ENCODE data around the gene SYT11. TPM values are rescaled to one million over a fixed set of nuclear protein-coding genes. Genes with fewer than 3 reads are reported as not detected.
"Not testable (repeated sequence)": the region's sequence is repeated elsewhere in the genome, so short reads cannot be mapped to it uniquely, and the experiment has no call there.

SYT11 gene
- total RNA-seq, 4 donors from 2014 or later: 0.87 to 5.3 (median 2.7) TPM

- DNase-seq: no peak
- Histone ChIP-seq H3K4me1 (peaks cover 0 to 23% (median 16%) of the 10 kb centered on the region in 3 donors), H3K4me3 (no peak overlapping the region), H3K36me3 (peaks cover 0 to under 1% (median 0%) of the 10 kb centered on the region in 3 donors), H3K27me3 (no peaks in the 10 kb centered on the region), H3K27ac (no peak overlapping the region), H3K9me3 (no peaks in the 10 kb centered on the region)
- WGBS, 2 donors: 54 to 67% methylated on average over 3 of the region's 3 CpGs
- TF ChIP-seq, protein P1, sequence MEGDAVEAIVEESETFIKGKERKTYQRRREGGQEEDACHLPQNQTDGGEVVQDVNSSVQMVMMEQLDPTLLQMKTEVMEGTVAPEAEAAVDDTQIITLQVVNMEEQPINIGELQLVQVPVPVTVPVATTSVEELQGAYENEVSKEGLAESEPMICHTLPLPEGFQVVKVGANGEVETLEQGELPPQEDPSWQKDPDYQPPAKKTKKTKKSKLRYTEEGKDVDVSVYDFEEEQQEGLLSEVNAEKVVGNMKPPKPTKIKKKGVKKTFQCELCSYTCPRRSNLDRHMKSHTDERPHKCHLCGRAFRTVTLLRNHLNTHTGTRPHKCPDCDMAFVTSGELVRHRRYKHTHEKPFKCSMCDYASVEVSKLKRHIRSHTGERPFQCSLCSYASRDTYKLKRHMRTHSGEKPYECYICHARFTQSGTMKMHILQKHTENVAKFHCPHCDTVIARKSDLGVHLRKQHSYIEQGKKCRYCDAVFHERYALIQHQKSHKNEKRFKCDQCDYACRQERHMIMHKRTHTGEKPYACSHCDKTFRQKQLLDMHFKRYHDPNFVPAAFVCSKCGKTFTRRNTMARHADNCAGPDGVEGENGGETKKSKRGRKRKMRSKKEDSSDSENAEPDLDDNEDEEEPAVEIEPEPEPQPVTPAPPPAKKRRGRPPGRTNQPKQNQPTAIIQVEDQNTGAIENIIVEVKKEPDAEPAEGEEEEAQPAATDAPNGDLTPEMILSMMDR (IDR thresholded peaks at IDR 0.05): no peak
- TF ChIP-seq POLR2A (IDR thresholded peaks at IDR 0.05): no peak
- intact Hi-C loops (cut with DNase I): no loop called here
These were observed 30.9 kb downstream of the SYT11 start for GRCh38 chr1:155890251-155890650.

DNA sequence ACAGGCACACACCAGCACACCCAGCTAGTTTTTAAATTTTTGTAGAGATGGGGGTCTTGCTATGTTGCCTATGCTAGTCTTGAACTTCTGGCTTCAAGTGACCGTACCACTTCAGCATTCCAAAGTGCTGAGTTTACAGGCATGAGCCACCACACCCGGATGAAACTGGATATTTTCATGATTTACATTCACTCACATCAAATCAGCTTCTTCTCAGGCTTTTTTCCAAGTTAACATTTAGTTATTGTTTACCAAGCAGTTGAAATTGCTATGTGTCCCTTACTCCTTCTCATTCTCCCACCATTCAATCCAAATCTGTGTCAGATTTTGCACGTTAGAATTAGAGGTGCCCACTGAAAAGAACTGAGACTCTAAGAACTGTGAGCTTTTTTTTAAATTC lies 33.4 kb downstream of the SYT11 start:
- WGBS, 2 donors: 16 to 31% methylated on average over 3 of the region's 3 CpGs
- no peak for DNase-seq
- peak overlapping the region; percentile 12 to 82 (median 69) for H3K27ac ChIP-seq
- TF ChIP-seq, protein P1 (IDR thresholded peaks at IDR 0.05): no peak
- no peak for TF ChIP-seq POLR2A (IDR thresholded peaks at IDR 0.05)
- no peaks in the 10 kb centered on the region for H3K9me3 ChIP-seq
- peaks cover 0 to 26% (median 0%) of the 10 kb centered on the region in 3 donors for H3K36me3 ChIP-seq
- no peaks in the 10 kb centered on the region for H3K27me3 ChIP-seq
- H3K4me1 ChIP-seq: peaks cover 0 to 23% (median 16%) of the 10 kb centered on the region in 3 donors
- intact Hi-C loops (cut with DNase I): no loop called here
- H3K4me3 ChIP-seq: no peak overlapping the region

DNA sequence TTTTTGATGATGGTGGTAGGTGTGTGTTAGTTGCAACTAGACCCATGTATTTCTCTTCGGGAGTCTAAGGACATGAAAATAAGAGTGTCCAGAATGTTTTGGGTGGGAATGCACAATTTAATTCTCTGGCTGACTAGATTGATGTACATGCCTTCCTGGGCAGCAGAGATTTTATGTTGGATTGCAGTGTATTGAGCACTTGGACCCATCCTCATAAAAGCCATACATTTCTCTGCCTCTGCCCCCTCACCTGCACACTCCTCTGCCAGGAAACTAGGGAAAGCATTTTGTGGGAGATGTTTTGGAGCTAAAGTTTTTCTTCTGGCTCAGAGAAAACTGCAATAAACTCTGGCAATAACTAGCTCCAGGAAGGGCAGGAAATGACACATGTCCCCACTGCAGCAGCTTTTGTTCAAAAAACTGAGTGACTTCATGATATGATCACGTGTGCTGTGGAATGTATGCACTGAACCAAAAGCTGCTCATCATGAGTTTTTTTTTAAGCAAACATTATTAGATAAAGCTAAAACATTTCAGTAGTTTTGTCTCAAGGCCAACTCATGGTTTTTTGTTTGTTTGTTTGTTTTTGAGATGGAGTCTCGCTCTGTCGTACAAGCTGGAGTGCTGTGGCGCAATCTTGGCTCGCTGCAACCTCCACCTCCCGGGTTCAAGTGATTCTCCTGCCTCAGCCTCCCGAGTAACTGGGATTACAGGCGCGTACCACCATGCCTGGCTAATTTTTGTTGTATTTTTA lies 34.2 kb downstream of the SYT11 start:
- WGBS, 2 donors: 50 to 66% methylated on average over 10 of the region's 10 CpGs
- intact Hi-C loops (cut with DNase I): no loop called here
- TF ChIP-seq, protein P1 (IDR thresholded peaks at IDR 0.05): no peak
- TF ChIP-seq POLR2A (IDR thresholded peaks at IDR 0.05): no peak
- H3K36me3 ChIP-seq: peaks cover 0 to 34% (median 0%) of the 10 kb centered on the region in 3 donors
- DNase-seq: no peak
- no peak overlapping the region for H3K4me3 ChIP-seq
- no peaks in the 10 kb centered on the region for H3K9me3 ChIP-seq
- H3K27me3 ChIP-seq: no peaks in the 10 kb centered on the region
- H3K4me1 ChIP-seq: peaks cover 0 to 23% (median 16%) of the 10 kb centered on the region in 3 donors
- H3K27ac ChIP-seq: peak overlapping the region; percentile 12 to 82 (median 69)

GRCh38 chr1:155895617-155896016 lies 36.2 kb downstream of the SYT11 start:
- DNase-seq; intact Hi-C loops (cut with DNase I): not testable (repeated sequence)

GRCh38 chr1:155896476-155896875 lies 37.1 kb downstream of the SYT11 start:
- H3K27ac ChIP-seq; intact Hi-C loops (cut with DNase I); H3K9me3 ChIP-seq; H3K27me3 ChIP-seq; H3K4me3 ChIP-seq; DNase-seq: not testable (repeated sequence)
- WGBS, 2 donors: 92 to 93% methylated on average over 6 to 8 of the region's 8 CpGs
- peaks cover 16 to 63% (median 26%) of the 10 kb centered on the region in 3 donors for H3K36me3 ChIP-seq
- peaks cover 0 to 23% (median 16%) of the 10 kb centered on the region in 3 donors for H3K4me1 ChIP-seq

More at GRCh38 chr1:155895617-155896016, 36.2 kb downstream of the SYT11 start:
- H3K4me3 ChIP-seq, H3K9me3 ChIP-seq, H3K27ac ChIP-seq, H3K27me3 ChIP-seq: not testable (repeated sequence)
- Histone ChIP-seq H3K36me3 (peaks cover 8 to 54% (median 18%) of the 10 kb centered on the region in 3 donors), H3K4me1 (peaks cover 0 to 23% (median 16%) of the 10 kb centered on the region in 3 donors)
- 96 to 100% methylated on average over 4 to 5 of the region's 6 CpGs for WGBS, 2 donors

DNA sequence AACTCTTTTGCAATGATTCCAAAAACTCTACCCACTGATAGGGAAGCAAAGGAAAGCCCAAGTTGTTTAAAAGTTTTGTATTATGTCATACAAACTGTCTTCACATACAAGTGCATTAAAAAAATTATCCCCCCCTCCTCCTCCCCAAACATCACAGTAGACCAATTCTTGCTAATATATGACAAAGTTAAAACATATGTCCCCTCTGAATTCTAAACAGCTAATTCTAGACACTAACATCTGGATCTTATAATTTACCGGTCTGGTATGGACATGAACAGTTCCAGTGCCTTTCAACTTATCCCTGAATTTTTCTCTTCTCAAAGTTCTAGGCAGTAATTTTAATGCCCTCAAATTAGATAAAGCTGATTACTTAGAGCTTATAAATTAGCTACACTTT lies 38.4 kb downstream of the SYT11 start:
- Histone ChIP-seq H3K4me3 (no peak overlapping the region), H3K36me3 (peaks cover 23 to 76% (median 39%) of the 10 kb centered on the region in 3 donors), H3K27me3 (no peaks in the 10 kb centered on the region), H3K27ac (no peak overlapping the region), H3K4me1 (peaks cover 0 to 17% (median 11%) of the 10 kb centered on the region in 3 donors), H3K9me3 (no peaks in the 10 kb centered on the region)
- TF ChIP-seq, protein P1 (IDR thresholded peaks at IDR 0.05): no peak
- no peak for TF ChIP-seq POLR2A (IDR thresholded peaks at IDR 0.05)
- no peak for DNase-seq
- intact Hi-C loops (cut with DNase I): no loop called here
- 73 to 97% methylated on average over 1 of the region's 1 CpG for WGBS, 2 donors
